Embryonic facial prominence (tissue), 1 donor: ENCODE data around the gene PITPNM2.
"Not testable (repeated sequence)": the region's sequence is repeated elsewhere in the genome, so short reads cannot be mapped to it uniquely, and the experiment has no call there.

ENCODE experiments used
- DNase-seq: peaks from one replicate; pipeline ENCODE4 v3.0.0-alpha.2; 2016; ENCODE audit errors: extremely low spot score

PITPNM2 gene

GRCh38 chr12:123120452-123121166 is 30.3 kb downstream of the PITPNM2 start:
- no peak for DNase-seq

GRCh38 chr12:123119808-123120207 is 31.1 kb downstream of the PITPNM2 start:
- DNase-seq: no peak

- DNase-seq: no peak
Observed at GRCh38 chr12:123118497-123118896, 32.4 kb downstream of the PITPNM2 start.

DNA sequence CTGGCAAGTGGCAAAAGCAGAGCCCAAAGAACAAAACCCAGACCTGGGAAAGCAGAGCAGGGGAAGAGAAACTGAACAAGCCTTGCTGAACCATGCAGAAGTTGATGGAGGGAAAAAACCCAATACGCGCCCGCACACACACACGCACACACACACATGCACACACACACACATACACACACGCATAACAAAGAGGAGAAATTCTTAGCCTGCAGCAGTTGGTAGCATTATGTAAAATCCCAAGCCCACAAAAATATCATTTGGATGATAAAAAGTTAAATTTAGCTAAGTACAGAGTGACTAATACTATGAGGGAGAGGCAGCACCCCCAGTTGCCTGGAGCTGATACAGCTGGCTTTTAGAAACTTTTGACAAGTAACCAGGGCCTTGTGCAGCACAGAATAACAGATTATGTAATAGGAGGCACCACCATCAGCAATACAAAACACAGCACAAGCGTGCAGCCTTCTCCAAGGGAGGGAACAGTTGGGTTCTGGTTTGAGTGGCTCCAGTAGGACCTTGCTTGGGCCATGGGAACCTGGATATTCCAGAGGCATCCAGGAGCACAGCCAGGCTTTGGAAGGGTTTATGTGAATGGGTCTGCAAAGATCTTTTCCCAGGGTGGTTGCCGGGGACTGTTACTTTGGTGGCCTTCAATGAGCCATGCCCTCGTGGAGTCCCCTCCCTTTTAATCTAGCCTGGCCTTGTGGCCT is 35.3 kb downstream of the PITPNM2 start:
- DNase-seq: no peak

DNA sequence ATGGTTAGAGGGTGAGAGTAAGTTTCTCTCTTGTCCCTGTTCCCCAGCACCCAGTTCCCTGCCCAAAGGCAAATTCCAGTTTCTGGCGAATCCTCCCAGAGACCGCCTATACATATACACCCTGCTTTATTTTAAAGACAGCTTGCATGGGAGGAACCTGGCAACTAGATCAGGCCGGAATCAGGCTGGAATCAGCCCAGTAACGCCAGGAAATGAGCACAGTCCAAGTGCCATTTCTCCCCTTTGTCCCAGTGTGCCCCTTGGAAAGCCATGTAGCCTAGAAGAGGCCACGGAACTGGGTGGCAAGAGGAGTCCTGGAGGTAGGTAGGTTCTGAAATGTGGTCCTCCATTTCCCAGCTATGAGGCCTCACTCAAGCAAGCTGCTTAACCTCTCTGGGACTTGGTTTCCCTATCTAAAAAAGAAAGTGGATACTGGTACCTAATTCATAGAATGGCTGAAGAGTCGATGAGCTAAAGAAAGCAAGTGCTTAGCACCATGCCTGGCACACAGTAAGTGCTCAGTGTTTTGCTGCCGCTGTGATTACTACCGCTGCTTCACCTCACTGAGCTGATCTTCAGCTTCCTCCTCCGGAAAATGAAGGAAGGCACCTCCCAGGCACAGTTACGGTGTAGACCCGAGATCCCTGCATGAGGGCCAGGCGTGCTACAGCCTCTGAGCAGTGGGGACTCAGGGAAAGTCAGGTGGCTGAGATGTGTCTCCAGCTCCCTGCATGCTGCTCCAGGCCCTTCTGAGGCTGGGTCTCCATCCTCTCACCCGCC is 36.4 kb downstream of the PITPNM2 start:
- no peak for DNase-seq

- DNase-seq: no peak
Observed at GRCh38 chr12:123113026-123113425, 37.9 kb downstream of the PITPNM2 start.

GRCh38 chr12:123111498-123112165 is 39.3 kb downstream of the PITPNM2 start:
- no peak for DNase-seq

DNA sequence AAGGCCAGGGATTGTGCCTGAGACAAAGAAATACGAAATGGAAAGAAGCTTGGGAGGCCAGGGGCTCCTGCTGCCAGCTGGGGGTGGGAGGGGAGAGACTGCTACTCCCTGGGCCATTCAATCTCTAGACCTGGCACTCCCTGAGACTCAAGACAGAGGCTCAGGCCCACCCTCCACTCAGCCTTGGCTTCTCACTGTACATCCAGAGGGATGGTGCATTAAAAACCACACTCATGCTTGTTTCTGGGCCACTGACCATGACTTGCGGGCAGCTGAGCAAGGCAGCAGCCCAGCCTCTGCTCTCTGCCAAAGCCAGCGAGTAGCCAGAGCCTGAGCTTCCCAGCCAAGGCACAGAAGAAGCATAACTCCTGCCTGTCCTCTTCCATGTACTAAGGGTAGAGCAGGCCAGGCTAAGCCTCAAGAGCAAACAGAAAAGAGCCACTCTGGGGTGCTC is 41.5 kb downstream of the PITPNM2 start:
- DNase-seq: no peak

DNA sequence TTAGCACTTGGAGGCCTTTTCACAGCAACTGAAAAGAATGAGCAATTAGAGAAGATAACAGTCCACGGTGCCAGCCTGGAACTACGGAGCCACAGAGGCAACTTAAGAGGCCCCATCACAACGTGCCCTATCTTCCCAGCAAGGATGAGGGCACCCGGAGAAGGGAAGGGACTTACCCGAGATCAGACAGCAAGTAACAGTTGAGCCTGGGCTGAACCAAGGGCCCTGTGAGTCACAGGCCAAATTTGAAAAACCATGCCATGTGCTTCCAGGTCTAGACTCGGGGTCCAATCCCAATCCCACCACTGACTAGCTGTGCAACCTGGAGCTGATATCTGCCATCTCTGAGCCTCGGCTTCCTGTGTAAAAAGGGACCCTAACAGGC is 42.2 kb downstream of the PITPNM2 start:
- DNase-seq: no peak

DNA sequence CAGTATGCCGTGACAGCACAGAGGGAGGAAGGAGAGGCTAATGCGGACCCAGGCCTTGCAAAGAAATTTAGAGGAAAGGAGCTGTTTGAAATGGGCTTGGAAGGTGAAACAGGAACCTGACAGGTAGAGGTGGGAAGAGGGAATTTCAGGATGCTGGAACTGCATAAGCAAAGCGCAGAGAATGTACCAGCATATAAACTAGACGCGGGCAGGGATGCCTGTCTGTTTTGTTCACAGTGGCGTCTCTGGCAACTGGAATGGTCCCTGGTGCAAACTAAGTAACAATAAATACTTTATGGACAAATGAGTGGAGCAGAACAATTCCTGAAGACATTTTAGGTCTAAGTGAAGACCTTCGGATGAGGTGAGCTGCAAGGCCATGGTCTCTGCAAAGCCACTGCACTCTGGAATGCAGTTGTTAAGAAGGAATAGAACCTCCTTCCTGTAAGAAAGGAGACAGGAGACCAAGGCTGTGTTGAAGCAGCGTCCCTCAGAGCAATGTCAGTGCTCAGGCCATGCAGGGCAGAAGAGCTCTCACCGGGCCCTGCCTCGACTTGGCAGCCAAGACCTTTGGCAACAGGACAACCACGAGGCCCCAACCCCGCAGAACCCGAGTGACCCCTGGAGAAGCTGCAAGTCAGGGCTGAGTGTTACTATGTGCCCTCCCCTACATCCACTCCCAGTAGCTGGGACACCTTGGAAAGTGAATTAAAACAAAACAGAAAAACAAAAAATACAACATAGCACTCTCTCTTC is 42.8 kb downstream of the PITPNM2 start:
- DNase-seq: no peak

DNA sequence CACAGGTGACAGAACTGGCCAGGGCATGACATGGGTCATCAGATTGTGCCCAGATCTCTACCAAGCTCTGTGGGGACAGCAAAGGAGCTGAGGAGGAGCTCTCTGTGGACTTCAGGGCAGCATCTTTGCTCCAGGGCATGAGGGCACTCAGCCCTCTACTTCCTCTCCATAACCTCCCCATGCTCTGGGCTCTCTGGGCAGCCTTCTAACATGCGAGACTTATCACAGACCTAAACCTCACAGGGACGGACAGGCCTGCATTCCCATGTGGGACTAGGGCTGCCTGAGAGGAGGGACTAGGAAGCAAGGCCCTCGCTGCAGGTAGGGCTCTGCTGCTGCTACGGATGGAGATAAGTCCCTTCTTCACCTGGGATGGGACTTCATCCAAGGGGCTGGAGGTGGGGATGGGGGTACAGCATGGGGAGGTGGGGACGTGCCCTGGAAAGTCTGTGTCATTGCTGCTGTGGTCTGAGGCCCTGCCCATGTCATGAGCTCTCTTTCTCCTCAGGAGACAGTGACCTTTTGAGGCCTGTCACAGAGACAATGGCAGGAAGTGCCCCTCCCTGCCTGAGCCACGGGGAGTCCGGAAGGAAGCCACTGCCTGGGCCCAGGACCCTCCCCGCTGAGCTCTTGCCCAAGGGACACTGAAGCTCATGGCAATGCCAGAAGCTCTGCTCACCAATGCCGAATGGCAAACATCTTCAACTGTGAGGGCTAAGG is 44.1 kb downstream of the PITPNM2 start:
- DNase-seq: no peak

DNA sequence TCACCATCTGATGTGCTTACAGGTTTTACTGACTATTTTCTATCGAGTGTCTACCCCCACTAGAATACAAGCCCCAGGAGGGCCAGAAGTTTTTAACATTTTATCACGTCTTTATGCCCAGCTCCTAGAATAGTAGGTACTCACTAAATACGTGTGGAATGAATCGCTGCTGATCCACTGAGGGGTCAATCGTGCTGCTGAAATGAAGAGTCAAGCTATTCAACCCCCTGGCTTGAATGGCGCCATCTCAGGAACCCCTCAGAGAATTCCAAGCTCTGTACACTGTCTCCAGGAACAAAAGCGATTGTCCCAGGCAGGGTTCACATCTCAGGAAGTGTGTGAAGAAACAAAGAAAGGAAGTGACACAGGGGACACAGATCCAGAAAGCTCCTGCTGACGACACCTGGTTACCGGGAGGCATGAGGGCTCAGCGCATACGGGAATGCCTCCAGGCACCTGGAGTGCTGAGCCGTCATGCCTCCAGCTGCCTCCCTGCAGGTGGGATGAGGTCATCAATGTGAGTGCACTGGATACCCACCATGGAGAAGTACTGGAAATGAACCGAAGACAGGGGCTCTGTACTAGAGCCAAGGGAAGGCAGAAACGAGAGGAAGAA is 45.6 kb downstream of the PITPNM2 start:
- DNase-seq: no peak

GRCh38 chr12:123104809-123105208 is 46.1 kb downstream of the PITPNM2 start:
- DNase-seq: no peak

DNA sequence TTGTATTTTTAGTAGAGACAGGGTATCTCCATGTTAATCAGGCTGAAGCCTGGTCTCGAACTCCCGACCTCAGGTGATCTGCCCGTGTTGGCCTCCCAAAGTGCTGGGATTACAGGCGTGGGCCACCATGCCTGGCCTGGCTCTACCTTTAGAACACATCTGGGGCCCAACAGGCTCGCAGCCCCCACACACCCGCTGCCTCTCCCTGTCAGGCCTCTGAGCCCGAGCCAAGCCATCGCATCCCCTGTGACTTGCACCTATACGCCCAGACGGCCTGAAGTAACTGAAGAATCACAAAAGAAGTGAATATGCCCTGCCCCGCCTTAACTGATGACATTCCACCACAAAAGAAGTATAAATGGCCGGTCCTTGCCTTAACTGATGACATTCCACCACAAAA is 46.8 kb downstream of the PITPNM2 start:
- not testable (repeated sequence) for DNase-seq

- no peak for DNase-seq
Observed at GRCh38 chr12:123102781-123103503, 47.9 kb downstream of the PITPNM2 start.

GRCh38 chr12:123102366-123102765 is 48.5 kb downstream of the PITPNM2 start:
- no peak for DNase-seq

GRCh38 chr12:123101526-123101925 is 49.4 kb downstream of the PITPNM2 start:
- no peak for DNase-seq
